ENCODE data around the gene TSPAN18.

- TF ChIP-seq CTCF (IDR thresholded peaks at IDR 0.05) (no peak), EP300 (IDR thresholded peaks at IDR 0.05) (no peak)
Observed at GRCh38 chr11:44718612-44719390, 8.0 kb upstream of the TSPAN18 start.
